ENCODE results near the gene CDHR3. TPM values are rescaled to one million over a fixed set of nuclear protein-coding genes. Genes with fewer than 3 reads are reported as not detected.

CDHR3 gene
- total RNA-seq, 1 donor = 4.4 TPM

DNA sequence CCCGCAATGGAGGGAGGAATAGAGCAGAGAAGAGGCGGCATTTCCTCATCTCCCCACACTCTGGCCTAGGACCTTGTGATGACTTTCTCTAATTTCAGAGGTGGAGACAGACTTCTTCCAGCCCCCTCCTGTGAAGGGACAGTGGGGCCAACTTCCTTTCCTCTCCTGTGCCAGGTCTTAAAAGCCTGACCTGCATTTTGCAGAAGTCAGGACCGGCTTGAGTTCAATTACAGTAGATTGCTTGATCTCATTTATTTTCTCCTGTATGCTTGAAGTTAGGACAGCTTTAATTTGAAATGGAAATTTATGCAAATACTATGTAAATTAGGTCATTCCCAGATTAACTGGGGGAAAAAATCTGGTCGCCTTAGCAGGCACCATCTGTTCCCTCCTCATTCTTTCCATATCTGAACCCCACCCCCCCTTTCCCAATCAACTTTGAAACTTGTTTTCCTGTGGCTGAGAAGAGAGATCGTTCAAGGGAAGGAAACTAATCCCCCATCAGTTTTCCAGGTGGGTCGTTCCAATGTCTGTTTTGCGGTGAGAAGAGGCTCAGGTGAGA lies 92.0 kb downstream of the CDHR3 start:
- H3K27me3 ChIP-seq (ENCODE audit: insufficient read depth, low read length) = no peaks in the 10 kb centered on the region
- H3K4me1 ChIP-seq (ENCODE audit: insufficient read depth, low read length) = peaks cover 26% of the 10 kb centered on the region
- H3K9me3 ChIP-seq (ENCODE audit: low read depth, low read length) = no peaks in the 10 kb centered on the region
- no peak overlapping the region for H3K4me3 ChIP-seq (ENCODE audit: low read length)

DNA sequence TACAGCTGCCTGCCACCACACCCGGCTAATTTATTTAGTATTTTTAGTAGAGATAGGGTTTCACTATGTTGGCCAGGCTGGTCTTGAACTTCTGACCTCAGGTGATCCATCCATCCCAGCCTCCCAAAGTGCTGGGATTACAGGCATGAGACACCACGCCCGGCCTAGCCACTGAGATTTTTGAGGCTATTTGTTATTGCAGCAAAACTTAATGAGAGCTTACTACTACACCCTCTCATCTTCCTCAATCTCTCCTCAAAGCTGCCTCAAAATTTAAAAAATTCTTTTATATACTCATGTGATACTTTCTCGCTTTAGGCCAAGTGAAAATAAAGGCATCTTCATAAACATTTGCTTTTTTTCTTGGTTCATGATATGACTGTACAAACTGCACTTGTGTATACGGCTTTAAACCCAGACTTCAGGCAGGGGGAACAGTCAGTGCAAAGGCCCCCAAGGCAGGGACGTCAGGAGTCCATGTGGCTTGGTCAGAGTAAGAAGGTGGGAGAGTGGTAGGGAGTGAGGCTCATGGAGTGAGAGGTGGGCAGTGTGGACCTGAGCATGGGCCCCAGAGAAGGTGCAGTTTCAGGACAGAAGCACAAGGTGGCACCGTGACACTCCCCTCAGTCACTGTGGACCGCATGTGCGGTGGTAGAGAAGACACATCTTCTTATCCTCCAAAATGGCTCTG lies 93.6 kb downstream of the CDHR3 start:
- Histone ChIP-seq H3K9me3 (ENCODE audit: low read depth, low read length) (no peaks in the 10 kb centered on the region), H3K4me1 (ENCODE audit: insufficient read depth, low read length) (peaks cover 39% of the 10 kb centered on the region), H3K27me3 (ENCODE audit: insufficient read depth, low read length) (no peaks in the 10 kb centered on the region), H3K4me3 (ENCODE audit: low read length) (no peak overlapping the region)

DNA sequence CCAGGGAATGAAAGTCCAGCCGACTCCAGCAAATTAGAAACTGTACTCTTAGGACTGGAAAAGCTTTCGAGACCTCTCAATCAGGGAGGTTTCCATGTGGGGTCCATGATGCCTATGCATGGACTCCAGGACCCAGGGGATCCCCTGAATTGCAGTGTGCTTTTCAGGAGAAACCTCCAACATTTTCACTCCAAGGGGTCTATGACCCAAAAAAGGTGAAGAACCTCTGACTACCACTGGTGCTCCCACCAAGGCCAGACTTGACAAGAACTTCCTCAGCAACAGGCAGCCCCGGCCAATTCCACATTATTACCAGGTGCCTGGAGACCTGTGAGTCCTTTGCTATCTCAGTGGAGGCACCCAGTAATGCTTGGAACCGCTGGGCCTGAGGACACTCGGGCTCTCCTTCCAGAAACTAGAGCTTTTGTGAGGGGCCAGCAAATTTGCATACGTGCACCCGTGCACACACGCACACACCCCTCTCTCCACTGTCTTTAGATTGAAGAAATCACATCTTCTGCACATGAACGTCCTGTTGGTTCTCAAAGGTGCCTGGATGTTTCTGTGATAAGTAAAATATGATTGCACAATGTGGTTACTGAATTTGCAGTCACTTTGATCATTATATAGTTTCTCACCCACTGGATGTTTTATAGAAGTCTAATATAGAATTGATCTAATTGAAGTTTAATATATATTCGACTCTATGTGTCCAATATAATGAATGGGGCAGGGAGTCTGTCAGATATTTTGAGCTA lies 94.3 kb downstream of the CDHR3 start:
- H3K9me3 ChIP-seq (ENCODE audit: low read depth, low read length) = no peaks in the 10 kb centered on the region
- no peak overlapping the region for H3K4me3 ChIP-seq (ENCODE audit: low read length)
- H3K4me1 ChIP-seq (ENCODE audit: insufficient read depth, low read length) = peaks cover 46% of the 10 kb centered on the region
- H3K27me3 ChIP-seq (ENCODE audit: insufficient read depth, low read length) = no peaks in the 10 kb centered on the region

DNA sequence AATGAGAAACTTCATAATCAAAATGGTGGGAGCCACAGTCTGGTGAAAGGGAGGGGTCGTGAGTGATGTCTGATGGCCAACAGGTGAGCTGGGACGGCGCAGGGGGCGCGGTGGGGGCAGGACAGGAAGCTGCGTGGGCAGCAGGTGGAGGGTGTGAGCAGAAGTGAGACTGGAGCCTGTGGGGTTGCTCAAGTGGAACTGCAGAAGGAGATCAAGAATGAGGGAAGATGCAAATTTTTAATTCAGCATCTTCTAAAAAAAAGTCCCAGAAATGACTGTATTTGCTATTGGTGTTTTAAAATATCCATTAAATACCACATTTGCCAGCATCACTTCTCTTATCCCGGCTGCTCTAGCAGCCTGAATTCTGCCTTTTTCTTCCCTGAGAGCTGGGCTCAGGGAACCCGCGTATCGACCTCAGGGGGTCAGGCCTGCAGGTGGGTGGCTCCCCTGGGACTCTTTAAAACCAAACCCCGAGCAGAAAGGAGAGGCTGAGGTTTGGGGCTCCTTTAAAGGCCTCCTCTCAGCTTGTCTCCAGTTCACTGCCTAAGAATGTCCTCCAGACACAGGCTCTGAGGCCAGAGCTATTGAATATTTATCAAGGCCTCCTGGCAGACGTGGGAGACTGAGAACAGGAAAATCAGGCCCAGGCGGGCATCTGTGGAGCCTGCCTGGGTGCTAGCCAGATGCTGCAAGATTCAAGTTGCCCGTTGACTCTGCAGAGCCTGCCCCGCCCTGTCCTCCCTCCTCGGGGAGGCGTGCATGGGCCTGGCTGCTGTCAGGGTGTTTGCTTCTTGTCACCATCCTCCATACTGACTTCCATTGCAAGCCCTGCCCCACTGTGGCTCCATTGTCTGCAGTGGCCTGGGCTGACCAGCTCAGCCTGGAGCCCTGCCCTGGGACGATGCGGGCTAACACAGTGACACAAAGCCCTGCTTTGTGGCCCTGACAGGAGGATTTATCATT lies 95.2 kb downstream of the CDHR3 start:
- H3K27me3 ChIP-seq (ENCODE audit: insufficient read depth, low read length) = no peaks in the 10 kb centered on the region
- peaks cover 55% of the 10 kb centered on the region for H3K4me1 ChIP-seq (ENCODE audit: insufficient read depth, low read length)
- H3K9me3 ChIP-seq (ENCODE audit: low read depth, low read length) = no peaks in the 10 kb centered on the region
- H3K4me3 ChIP-seq (ENCODE audit: low read length) = no peak overlapping the region

DNA sequence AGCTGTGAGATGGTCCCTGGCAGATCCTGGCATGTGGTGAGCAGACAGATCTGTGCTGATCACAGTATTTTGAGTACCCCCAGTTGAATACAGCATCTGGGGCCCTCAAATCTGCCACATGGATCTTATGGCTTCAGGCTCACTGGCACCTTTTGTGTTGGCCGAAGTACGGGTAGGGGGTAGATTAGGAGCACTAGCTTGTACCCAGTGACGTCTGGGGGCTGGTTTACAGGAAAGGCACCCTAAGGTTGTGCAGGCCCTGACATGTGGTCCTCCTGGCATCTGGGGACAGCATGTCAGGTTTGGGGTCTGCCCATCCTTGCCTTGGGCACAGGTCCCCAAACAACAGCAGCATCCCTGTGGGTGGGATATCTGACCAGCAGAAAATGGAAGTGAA lies 95.9 kb downstream of the CDHR3 start:
- H3K9me3 ChIP-seq (ENCODE audit: low read depth, low read length) = no peaks in the 10 kb centered on the region
- no peak overlapping the region for H3K4me3 ChIP-seq (ENCODE audit: low read length)
- H3K4me1 ChIP-seq (ENCODE audit: insufficient read depth, low read length) = peaks cover 61% of the 10 kb centered on the region
- H3K27me3 ChIP-seq (ENCODE audit: insufficient read depth, low read length) = no peaks in the 10 kb centered on the region

DNA sequence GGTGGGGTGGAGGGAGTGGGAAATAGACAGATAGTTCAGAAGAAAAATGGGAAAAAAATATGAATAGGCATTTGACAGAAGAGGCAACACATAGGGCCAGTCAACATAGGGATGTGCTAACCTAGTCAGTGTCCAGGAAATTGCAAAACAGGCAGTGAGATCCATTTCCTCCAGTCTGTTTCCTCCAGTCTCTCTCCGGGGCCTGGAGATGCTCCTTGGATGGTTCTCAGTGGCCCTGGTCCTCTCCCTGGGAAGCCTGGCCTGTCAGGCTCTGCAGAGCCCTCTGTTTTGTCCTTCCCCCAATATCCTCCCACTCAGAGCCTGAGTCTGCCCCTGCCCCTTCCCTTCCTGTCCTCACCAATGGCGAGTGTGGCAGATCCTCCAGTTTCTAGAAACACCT lies 96.5 kb downstream of the CDHR3 start:
- Histone ChIP-seq H3K4me3 (ENCODE audit: low read length) (no peak overlapping the region), H3K4me1 (ENCODE audit: insufficient read depth, low read length) (peaks cover 65% of the 10 kb centered on the region), H3K9me3 (ENCODE audit: low read depth, low read length) (no peaks in the 10 kb centered on the region), H3K27me3 (ENCODE audit: insufficient read depth, low read length) (no peaks in the 10 kb centered on the region)

DNA sequence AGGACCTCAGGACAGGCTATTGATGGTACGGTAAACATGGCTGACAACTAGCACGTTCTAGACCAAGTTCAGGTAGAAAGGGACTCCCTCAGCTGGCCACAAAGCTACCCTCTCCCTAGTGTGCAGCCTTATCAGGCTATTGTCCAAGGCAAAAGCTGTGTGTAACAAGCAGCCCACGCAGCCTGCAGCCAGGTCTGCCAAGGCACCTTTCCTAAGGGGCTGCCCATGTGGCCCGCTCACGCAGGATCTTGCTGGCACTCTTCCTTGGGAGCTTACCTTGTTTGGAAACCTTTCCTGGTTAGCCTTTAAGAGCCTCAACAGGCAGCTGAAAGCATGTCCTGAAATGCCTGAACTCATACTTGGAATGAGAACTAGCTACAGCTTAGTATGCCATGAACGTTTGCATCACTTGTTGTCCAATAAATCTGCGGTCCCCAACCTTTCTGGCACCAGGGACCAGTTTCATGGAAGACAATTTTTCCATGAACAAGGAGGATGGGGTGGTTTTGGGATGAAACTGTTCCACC lies 97.4 kb downstream of the CDHR3 start:
- no peaks in the 10 kb centered on the region for H3K27me3 ChIP-seq (ENCODE audit: insufficient read depth, low read length)
- H3K4me1 ChIP-seq (ENCODE audit: insufficient read depth, low read length) = peaks cover 68% of the 10 kb centered on the region
- H3K4me3 ChIP-seq (ENCODE audit: low read length) = no peak overlapping the region
- no peaks in the 10 kb centered on the region for H3K9me3 ChIP-seq (ENCODE audit: low read depth, low read length)

DNA sequence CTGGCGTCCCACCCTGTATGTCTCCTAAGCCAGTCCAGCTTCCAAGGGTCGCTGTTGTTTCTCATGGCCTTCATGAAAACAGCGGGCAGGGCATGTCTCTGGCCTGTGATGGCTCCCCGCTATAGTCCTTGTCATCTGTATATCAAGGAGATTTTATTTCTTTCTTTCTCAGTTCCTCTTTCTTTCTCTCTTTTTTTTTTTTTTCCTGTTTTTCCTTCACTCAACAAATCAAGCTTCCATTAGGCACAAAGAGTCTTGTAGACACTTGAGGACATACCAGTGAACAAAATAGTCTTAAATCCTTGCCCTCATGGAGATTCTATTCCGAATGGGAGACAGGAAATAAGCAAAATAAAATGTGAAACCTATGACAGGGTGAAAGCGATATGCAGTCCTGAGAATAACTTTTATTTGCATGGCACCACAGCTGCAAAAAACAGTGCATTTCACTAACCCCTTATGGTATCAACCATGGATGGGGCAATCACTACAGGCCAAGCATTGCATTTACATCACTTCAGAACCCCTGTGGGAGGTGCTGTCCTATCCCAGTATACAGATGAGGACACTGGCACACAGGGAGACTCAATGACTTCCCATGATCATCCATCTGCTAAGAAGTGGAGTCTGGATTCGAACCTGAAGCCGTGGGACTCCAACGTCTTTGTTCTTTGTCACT lies 98.4 kb downstream of the CDHR3 start:
- Histone ChIP-seq H3K4me1 (ENCODE audit: insufficient read depth, low read length) (peaks cover 68% of the 10 kb centered on the region), H3K4me3 (ENCODE audit: low read length) (no peak overlapping the region), H3K27me3 (ENCODE audit: insufficient read depth, low read length) (no peaks in the 10 kb centered on the region), H3K9me3 (ENCODE audit: low read depth, low read length) (no peaks in the 10 kb centered on the region)

DNA sequence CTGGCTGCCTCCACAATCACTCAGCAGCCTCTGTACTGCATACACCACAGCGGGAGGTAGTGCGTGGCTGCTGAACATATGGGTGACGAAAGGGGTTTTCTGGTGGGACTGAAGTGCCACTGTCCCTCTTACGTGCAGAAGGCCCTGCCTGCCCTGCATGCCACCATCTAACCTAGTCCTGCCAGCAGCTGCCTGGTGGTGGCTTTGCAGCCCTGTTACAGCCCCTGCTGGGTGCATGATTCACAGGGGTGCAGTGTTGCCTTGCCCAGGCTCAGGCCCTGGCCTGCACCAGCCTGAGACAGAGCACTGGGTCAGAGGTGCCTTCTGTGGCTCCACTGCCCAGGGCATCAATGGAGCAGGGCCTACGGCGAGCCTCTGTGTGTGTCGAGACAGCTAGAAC lies 98.9 kb downstream of the CDHR3 start:
- Histone ChIP-seq H3K4me1 (ENCODE audit: insufficient read depth, low read length) (peaks cover 66% of the 10 kb centered on the region), H3K9me3 (ENCODE audit: low read depth, low read length) (no peaks in the 10 kb centered on the region), H3K27me3 (ENCODE audit: insufficient read depth, low read length) (no peaks in the 10 kb centered on the region), H3K4me3 (ENCODE audit: low read length) (no peak overlapping the region)

DNA sequence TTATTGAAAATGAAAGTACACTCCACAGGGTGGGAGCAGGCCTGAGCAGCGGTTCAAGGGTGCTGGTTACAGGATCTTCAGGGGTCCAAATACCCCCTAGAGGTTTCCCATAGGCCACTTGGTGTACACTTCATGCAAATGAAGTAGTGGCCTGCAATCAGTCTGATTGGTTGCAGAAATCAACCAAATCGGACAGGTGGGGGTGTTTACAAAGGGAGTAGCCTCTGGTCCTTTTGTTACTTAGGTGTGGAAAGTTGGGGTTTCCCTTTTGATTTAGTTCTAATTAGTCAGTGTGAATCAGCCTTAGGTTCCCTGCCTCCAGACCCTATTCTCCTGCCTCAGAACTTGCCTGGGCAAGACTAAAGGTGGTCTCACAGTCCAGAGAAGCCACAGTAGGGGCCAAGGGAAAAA lies 99.5 kb downstream of the CDHR3 start:
- peaks cover 61% of the 10 kb centered on the region for H3K4me1 ChIP-seq (ENCODE audit: insufficient read depth, low read length)
- H3K27me3 ChIP-seq (ENCODE audit: insufficient read depth, low read length) = no peaks in the 10 kb centered on the region
- no peak overlapping the region for H3K4me3 ChIP-seq (ENCODE audit: low read length)
- H3K9me3 ChIP-seq (ENCODE audit: low read depth, low read length) = no peaks in the 10 kb centered on the region

DNA sequence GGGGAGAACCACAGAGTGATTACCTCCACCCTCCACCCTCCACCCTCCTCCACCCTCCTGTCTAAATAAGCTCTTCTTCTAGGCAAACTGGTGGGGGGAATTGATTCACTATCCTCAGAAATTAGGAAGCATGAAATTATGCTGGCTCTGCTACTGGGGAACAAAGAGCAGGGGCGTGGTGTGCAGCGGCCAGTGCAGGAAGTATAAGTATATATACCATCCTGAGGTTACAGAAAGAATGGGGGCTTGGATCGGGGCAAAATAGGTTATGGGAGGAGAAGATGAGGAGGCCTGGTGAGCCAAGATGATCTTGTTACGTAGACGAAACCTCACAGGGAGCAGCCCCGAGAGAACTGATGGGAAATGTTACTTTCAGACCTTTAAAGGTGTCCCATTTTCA lies 100.0 kb downstream of the CDHR3 start:
- H3K4me3 ChIP-seq (ENCODE audit: low read length) = no peak overlapping the region
- no peaks in the 10 kb centered on the region for H3K27me3 ChIP-seq (ENCODE audit: insufficient read depth, low read length)
- peaks cover 60% of the 10 kb centered on the region for H3K4me1 ChIP-seq (ENCODE audit: insufficient read depth, low read length)
- H3K9me3 ChIP-seq (ENCODE audit: low read depth, low read length) = no peaks in the 10 kb centered on the region

DNA sequence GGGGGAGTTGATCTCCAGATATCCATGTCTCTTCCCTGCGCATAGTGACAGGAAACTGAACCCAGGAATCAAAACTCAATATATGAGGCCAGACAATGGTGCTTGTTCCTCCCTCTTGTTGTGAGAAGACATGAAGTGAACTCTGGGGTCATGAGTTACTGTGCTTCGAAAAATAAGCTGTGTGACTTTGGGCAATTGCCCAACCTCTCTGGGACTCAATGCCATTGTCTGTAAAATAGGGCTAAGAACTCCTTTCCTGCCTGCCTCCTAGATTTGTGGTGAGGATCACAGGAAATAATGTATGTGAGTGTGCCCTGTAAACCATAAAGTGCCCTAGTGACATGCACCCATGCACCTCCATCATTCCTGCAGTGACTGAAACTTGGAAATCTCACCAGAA lies 100.6 kb downstream of the CDHR3 start:
- Histone ChIP-seq H3K9me3 (ENCODE audit: low read depth, low read length) (no peaks in the 10 kb centered on the region), H3K27me3 (ENCODE audit: insufficient read depth, low read length) (no peaks in the 10 kb centered on the region), H3K4me1 (ENCODE audit: insufficient read depth, low read length) (peaks cover 60% of the 10 kb centered on the region), H3K4me3 (ENCODE audit: low read length) (no peak overlapping the region)

DNA sequence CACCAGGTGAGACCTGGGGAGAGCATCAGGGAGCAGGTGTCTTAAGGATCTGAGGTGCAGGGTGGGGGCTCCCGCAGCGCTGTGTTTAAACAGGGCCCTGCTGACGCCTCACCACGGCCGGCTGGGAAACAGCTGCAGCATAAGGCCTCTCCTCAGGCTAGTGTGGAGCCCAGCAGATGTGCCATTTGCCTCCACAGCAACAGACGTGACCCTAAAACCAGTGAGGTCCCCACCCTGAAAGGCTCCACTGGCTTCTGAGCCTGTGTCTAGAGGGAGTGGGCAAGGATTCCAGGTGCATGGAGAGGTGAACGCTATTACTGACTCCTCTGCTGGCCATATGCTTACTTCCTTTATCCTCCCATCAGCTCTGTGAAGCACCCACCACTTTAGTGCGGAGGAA lies 101.3 kb downstream of the CDHR3 start:
- no peaks in the 10 kb centered on the region for H3K27me3 ChIP-seq (ENCODE audit: insufficient read depth, low read length)
- peaks cover 60% of the 10 kb centered on the region for H3K4me1 ChIP-seq (ENCODE audit: insufficient read depth, low read length)
- no peaks in the 10 kb centered on the region for H3K9me3 ChIP-seq (ENCODE audit: low read depth, low read length)
- no peak overlapping the region for H3K4me3 ChIP-seq (ENCODE audit: low read length)
